DMS53 treated with DMSO at 0.1 percent for 48 hours (cell line): ENCODE results near the gene MED28.
"Not testable (repeated sequence)": the region's sequence is repeated elsewhere in the genome, so short reads cannot be mapped to it uniquely, and the experiment has no call there.

ENCODE experiments used
- DNase-seq: peaks from one replicate; lab custom pipeline; 2025; ENCODE audit not compliant: unreplicated experiment; lab: John Stamatoyannopoulos, UW

MED28 gene, protein sequence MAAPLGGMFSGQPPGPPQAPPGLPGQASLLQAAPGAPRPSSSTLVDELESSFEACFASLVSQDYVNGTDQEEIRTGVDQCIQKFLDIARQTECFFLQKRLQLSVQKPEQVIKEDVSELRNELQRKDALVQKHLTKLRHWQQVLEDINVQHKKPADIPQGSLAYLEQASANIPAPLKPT

DNA sequence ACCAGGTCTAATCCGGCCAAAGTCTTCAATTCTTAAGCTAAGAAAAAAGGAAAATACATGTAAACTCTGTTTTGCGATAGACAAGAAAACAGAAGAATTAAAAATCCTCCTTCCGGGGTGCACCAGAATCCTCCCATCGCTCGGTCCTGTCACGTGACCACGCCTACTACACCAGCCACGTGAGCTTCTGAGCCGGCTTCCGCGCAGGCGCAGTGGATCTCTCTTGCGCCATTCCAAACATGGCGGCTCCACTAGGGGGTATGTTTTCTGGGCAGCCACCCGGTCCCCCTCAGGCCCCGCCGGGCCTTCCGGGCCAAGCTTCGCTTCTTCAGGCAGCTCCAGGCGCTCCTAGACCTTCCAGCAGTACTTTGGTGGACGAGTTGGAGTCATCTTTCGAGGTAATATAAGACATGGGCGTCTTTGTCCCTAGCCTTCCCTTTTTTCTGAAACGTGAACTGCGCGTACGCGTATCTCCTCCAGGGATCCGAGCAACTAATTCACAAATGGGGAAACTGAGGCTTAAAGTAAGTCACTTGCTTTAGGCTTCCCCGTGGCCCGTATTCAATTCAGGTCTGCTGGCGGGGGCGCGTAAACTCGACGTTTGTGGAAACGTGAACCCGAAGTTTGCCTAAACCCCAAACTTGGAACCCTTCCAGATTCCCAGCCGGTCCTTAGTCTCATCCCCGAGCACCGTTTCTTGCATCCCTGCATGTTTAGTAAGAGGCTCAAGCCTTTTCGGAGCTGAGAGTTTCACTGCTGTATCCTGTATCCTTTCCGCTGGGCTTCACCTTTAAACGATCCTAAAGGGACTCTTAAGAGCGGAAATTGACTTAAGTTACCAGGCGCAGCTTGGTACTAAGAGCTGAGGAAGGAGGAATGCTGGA, at the start of gene MED28:
TSS of gene MED28 (plus strand) at position 226 of the 884 bp plus-strand sequence. CDS start at position 240, 14 bp downstream.
- DNase-seq = peak; percentile 91

DNA sequence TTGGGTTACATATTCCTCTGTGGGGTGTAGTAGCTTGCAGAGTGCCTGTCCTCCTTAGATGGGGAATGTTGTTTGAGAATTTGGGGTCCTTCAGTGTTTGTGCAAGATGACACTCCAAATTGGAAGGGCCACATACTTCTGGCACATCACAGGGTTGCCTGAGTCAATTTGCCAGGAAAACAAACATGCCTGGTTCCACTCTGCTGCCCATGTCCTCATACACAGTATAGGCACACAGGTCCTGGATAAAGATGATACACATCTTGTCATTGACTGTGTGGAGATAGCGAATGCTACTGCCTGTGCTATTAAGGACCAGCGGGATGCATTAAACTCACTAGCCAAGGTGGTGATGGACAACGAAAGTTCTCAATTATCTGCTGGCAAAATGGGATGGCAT, 48.6 kb upstream of the MED28 start:
- no peak for DNase-seq

DNA sequence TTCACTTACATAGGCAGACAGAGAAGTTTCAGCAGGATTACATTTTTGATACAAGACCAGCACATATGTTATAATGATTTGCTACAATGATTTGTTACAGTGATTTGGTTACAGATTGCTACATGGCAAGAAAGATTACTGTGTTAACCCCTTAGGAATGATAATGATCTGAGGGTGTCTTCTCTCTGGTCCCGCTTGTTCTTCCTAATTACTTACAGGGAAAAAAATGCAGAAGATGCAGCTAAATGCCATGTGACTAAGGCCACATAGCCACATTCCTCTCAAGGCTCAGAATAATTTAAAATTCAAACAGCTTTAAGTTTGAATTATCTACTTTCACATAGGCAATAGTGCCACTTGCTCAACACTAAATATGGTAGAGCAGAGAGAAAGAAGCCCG, 47.2 kb upstream of the MED28 start:
- DNase-seq = no peak

DNA sequence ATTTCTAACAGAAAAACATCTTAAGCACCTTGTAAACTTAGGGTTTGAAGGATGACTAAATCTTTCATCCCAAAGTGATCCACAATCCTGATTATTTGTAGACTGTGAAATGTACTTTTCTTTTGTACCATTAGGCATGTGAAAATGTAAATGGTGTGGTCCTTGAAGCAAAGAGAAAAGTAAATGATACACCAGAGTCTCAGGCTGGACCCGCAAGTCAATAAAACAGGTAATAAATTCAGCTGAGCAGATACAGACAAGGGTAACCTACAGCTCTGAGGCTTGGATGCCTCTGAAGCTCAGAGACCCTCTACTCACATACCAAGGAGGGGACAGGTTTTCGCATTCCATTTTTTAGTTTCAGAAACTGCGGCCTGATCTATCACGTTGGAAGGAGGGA, 40.2 kb upstream of the MED28 start:
- no peak for DNase-seq

DNA sequence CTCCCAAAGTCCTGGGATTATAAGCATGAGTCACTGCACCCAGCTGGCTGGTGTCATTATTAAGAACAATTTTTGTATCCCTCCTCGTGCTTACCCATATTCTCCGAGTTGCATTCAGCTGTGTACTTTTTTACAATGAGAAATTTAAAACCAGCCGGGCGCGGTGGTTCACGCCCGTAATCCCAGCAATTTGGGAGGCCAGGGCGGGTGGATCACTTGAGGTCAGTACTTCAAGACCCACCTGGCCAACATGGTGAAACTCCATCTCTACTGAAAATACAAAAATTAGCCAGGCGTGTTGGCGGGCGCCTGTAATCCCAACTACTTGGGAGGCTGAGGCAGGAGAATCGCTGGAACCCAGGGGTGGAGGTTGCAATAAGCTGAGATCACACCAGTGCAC, 39.3 kb upstream of the MED28 start:
- not testable (repeated sequence) for DNase-seq

DNA sequence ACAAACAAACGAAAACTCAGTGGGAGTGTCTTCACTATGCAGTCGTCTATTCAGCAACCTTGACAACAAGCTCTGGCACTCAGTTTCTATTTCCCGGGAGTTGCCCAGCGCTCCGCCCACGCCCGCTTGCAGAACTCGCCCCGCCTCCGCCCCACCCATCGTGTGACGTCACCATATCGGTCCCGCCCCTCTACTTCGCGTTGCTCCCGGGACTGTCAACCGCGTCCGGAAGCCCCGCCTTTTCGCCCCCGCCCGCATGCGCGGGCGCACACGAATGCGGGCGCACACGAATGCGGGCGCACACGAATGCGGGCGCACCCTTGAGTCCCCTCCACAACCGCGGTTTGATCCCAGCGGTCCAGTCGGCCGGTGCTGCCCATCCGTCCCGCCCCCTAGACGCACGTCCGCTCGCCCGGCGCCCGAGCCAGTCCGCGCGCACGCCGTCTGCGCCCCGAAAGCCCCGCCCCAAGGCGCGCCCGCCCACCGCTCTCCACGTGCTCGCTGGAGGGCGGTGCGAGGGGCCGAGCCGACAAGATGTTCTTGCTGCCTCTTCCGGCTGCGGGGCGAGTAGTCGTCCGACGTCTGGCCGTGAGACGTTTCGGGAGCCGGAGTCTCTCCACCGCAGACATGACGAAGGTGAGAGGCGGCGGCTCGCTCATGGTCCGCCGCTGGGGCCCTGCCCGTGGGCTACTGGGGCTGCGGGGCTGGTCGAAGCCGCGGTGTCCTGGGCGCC, 37.3 kb upstream of the MED28 start, which contains the start of gene LAP3:
TSS of gene LAP3 (plus strand) at position 267 of the 733 bp plus-strand sequence. CDS start at position 535, 268 bp downstream.
- DNase-seq = peak; percentile 98

DNA sequence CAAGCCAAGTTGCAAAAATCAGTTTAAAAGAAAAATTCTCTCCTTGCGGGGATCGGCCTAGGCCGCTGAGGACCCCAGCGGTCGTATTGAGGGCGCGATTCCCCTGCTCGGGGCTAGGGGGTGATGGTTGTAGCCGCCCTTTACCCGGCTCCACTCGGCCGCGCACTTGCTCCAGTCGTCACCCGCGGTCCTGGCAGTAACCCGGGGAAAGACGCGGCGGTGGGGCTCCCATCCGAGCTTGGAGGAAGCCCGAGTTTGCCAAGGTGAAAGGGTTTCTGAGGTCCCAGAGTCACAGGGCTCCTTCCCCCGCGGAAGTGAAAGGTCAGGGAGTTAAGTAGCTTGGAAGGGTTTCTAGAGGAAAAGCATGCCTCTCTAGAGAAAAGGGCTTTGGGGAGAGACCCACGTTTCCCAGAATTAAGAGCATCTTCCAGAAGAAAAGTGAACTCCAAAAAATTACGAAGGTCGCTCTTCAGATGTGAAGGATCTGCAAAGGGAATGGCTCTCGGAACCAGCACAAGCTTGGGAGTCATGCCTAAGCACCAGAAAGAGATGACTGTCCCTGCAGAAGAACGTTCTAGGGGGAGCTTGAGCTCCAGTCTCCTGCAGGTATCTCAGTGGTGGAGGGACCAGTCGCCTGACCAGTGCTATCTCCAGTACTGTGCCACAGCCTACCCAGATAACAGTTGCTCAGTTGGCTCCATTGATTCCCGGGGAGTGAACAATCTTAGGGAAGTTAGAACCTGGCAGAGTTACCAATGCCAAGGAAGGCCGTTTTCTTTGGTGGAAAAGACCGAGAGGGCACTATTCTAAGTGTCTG, 36.6 kb upstream of the MED28 start:
- peak; percentile 47 for DNase-seq

DNA sequence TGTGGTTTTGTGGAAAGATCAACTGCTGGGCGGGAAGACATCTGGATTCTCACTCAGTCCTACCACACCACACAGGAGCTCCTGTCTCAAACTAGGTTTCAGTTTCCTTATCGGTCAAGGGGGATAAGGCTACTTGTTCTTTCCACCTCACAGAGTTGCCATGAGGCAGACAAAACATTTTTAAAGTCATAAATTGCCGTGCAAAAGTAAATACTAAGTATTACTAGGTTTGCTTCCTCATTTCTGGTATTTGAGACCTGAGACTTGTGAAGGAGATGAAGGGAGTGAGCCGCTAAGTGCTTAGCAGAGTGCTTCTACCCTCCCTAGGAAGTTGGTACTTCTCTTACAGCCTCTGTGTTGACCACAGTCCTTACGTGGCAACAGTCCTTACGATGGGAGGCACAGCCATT, 36.0 kb upstream of the MED28 start:
- no peak for DNase-seq

DNA sequence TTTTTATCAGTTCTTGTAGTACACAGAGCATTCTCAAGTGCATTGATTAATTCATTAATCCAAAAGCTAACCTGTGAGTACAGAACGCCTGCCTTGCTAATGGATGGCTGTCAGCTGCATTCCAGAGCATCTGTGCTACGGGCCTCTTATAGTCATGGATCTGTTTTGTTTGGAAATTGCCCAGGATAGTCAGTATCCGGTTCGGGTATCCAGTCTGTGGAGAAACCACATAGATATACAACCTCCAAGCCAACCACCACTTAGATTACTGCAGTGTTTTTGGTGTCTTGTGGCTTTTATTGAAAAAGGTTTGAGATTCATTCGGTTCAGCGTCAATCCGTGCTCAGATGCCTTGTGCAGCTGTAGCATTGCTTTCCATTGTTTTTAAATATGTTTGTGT, 33.5 kb upstream of the MED28 start:
- no peak for DNase-seq

DNA sequence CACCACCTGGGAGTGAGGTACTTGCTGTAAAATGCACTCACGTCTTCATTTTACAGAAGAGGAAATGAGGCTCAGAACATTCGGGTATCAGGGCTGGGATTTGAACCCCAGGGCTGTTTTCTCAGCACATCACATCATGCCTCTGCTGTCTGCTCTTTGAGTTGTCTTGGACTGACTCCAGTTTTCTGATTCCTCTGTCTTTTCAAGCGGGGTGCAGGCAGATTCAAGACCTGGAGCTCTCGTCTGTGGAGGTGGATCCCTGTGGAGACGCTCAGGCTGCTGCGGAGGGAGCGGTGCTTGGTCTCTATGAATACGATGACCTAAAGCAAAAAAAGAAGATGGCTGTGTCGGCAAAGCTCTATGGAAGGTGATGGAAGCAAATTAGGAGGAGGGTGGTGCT, 31.2 kb upstream of the MED28 start:
- no peak for DNase-seq

DNA sequence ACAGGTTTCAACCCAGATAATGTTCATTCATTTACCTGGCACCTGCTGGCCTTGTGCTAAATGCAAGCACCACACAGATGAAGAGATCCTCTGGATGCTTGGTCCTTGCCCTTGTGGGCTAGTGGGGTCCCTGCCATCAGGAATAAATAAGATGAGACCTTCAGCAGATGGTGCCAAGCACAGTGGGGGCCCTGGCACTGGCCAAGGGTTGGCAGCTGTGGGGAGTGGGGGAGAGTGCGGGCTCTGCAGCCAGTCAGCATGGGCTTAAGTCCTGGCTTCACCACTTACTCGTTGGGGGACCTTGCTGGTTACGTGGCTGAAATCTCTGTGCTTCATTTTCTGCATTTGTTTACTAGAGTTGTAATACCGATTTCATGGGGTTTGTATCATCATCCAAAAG, 30.5 kb upstream of the MED28 start:
- DNase-seq = no peak

DNA sequence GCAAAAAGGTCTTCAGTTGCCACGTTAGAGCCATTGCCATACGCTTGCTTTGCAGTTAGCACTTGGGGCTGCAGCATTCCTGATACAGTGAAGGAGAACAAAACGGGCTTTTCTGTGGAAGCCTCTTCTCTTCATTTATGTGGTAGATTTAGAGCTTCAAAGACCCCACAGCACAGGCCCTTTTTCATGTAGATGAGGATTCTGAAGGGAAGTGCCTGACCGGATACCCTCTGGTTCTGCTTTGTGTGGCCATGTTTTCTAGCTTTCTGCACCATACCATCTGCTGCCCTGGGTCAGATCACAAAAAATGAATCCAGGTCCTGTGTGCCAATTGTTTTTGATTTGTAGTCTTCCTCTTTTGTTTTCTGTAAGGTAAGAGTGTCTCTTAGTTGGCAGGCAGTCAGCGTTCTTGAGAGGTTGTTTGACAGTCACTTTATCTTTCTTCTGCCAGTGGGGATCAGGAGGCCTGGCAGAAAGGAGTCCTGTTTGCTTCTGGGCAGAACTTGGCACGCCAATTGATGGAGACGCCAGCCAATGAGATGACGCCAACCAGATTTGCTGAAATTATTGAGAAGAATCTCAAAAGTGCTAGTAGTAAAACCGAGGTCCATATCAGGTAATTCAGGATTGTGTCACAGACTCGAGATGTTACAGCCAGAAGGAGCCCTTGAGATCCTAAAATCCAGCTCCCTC, 29.8 kb upstream of the MED28 start:
- DNase-seq = no peak

DNA sequence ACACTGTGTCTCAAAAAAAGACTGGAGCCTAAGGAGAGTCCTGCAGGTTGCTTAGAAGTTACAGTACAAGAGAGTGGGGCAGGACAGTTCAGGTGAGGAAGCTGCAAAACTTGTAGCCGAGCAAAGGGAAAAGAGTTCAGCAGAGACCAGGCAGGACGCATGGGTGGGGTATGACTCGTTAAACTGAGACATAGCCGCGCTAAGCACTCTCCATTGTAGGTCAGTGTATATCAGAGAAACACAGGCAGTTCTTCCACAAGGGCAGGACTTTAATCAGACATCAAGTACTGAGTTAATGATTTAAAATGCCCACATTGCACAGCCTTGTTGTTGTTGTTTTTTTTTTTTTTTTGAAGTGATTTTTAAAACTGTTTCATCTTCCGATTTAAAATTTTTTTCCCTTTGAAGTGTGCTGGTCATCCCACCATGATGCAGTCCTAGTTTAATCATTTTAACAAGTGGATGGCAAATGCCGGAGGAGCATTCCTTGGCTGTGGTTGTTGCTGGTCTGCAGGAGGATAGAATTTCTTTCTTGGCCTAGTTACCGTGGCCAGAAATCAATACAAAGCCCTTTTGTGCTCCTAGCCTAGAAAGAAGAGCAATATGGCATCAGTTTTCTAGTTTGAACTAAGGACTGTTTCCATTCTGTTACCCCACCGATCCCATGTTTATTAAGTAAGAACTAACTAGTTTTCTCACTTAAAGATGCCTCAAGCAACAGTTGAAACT, 27.2 kb upstream of the MED28 start:
- DNase-seq = no peak

DNA sequence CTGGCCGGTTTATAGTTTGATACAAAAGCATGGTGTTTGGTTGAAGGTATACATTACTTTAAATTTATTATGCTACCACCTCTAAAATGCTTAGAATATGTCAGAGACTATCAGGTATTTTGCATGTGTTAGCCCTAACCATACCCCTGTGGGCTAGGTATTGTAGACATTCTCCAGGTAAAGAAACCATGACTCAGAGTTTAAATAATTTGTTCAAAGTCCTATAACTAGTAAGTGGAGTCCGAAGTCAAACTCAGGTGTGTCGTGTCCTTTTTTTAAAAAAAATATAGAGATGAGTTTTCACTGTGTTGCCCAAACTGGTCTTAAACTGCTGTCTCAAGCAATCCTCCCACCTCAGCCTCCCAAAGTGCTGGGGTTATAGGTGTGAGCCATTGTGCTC, 25.1 kb upstream of the MED28 start:
- no peak for DNase-seq

DNA sequence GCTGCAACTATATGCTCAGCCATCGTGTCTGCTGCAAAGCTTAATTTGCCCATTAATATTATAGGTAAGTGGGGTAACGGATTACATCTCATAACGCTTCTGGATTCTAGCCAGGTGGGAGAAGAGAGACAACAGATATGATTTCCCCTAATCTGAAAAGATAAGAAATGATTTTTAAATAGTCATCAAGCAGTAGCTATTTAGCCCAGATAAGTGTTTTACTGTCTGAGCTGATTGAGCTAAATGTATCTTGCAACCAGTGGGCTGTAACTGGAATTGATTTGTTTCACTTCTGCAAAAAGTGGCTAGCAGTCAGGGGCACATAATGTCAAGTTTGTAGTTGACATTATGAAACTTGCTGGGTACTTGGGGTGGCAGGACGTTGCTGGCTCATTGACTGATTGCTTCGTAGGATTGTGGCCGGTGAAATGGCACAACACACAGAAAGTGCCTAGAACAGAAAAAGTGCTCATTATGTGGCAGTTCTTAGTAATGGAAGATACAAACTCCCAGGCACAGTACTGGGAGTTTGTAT, 18.9 kb upstream of the MED28 start:
- no peak for DNase-seq

DNA sequence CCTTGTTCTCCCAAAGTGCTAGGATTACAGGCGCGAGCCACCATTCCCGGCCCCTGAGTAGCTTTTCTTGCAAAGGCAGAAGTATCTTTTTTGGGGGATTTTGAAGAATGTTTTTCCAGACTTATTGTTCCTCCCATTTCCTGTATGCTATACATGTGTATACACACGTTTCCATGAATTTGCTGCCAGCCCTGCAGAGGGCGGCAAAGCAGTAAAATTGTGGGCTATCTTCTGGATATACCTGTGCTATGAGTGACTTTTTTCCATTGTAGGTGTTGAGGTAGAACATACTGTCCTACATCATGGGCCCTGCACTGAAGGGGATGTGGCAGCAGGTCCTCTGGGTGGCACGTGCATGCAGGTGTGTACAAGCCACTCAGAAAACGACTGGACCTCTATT, 16.9 kb upstream of the MED28 start:
- peak; percentile 61 for DNase-seq

DNA sequence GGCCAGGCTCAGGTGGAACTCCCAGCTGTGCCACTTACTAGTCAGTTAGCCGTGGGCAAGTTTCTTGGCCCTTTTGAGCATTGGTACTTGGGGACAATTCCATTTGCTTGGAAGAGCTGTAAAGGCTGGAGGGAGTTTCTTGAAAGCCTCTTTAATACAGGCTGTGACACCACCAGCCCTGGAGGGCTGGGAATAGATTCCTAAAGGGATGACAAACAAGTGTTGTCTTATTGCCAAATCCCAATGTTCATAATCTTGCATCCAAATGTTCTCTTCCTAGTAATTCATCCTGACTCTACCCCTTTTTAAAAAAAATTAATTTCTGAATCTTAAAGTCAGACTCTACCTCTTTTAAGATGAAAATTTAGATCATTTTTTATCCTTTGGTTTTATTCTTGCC, 14.6 kb upstream of the MED28 start:
- DNase-seq = no peak

DNA sequence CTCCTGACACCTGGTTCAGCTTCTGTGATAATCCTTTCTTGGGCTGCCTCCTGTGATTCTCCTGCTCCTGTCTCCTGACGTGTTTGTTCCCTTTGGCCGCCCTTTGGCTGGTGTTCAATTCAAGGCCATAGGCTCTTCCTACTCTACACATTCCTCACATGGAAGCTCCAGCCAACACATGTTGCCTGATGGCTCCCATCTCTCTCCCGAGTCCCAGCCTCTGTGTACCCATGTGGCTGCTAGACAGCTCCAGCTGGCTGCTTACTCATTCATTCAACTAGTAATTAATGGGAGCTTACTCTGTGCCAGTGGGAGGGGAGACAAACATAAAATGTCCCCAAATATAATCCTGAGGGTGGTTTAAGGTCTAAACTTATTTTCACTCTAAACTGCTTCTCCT, 9.2 kb upstream of the MED28 start:
- DNase-seq = no peak

DNA sequence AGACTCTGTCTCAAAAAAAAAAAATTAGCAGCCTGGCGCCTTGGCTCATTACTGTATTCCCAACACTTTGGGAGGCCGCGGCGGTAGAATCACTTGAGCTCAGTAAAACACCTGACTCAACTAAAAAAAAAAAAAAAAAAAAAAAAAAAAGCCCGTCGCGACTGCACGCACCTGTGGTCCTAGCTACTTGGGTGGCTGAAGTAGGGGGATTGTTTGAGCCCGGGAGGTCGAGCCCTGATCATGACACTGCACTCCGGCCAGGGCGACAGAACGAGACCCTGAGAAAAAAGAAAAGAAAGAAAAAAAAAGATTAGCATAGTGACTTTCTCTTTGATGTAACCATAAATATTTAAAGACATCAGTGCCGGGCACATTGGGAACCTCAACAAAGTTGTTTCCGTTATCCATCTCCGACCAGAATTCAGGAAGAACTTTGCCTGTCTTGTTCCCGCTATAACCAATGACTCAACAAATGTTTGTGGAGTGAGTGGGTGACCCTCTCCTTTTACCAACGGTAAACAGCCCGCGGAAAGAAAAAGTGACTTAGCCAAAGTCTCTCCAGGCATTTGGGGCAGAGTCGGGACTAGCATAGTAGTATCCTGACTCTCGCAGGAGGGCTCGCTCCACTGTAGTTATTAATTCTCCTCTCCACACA, 553 bp upstream of the MED28 start:
- peak; percentile 11 for DNase-seq
